Neuron (in vitro differentiated cells): ENCODE results near the gene CFHR1.
"Not testable (repeated sequence)": the region's sequence is repeated elsewhere in the genome, so short reads cannot be mapped to it uniquely, and the experiment has no call there.

Source experiments
- H2AFZ ChIP-seq: one replicate; pipeline ENCODE4 v1.6.1; 2013; ENCODE audit warnings: low read depth, mild to moderate bottlenecking, inconsistent platforms, low read length, moderate library complexity
- H3K27me3 ChIP-seq: one replicate; pipeline ENCODE4 v1.6.1; 2013; ENCODE audit warnings: low read length; ENCODE audit not compliant: insufficient read depth
- H3K36me3 ChIP-seq: one replicate; pipeline ENCODE4 v1.6.1; 2013; ENCODE audit warnings: low read length; ENCODE audit not compliant: insufficient read depth
- H3K4me1 ChIP-seq: one replicate; pipeline ENCODE4 v1.6.1; 2013; ENCODE audit warnings: low read length; ENCODE audit not compliant: insufficient read depth
- H3K4me3 ChIP-seq: 2 replicates; pipeline ENCODE4 v1.5.1; 2013; ENCODE audit warnings: mild to moderate bottlenecking, low read length, moderate library complexity
- H3K9me3 ChIP-seq: one replicate; pipeline ENCODE4 v1.6.1; 2013; ENCODE audit warnings: low read length

Gene CFHR1

DNA sequence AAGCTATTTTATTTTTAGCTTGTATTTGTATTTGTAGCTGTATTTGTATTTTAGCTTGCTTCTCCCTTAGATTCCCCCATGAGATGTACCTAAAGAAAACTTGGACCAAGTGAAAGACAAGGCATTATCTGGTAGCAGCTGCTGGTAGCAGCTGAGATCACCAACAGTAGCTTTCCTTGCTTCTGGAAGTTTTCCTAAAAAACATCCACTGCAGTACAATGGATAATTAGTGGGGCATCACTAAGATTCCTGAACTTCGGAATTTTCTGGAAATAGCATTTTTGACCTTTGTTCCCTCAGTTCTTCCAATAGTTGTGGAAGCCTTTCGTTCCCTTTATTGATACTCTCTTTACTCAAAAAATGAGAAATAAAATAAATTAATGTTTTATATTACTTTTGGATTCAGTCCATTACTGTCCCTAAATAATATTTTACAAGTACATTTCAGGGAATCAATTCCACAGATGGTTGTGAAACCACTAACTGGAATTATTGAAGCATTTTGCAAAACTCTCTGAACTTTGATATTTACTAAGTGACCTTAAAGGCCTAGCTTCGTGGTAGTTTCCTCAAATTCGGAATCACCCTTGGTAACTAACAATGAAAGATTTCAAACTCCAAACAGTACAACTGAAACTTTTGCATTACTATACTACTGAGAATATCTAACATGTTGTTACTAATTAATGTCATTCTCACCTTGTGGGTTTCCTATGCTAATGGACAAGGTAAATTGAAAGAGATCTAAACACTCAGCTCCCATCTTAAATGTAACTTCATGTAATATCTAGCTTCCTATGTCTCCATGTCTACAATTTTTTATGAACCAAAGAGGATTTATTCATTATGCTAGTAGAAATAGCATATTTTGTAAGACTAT lies 30.3 kb downstream of the CFHR1 start:
- not testable (repeated sequence) for H3K27me3 ChIP-seq, H3K4me3 ChIP-seq, H3K36me3 ChIP-seq, H2AFZ ChIP-seq, H3K9me3 ChIP-seq, H3K4me1 ChIP-seq

DNA sequence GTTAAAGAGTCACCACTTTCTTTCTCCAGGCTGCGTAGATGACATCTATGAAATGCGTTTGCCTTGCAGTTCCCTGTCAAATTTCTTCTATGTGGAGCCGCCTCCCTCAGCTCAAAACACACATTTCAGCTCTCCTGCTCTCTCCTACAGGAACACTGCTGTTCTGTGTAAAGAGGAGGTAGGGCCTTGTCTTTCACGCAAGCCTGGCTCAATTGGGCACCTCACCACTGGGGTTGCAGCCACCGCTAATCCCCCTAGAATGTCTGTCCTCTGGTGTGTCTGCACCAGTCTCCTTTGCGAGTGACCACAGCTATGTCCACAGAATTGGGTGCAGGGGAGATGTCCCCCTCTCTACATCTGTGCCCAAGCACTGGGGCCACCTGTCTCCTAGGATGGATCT lies 36.5 kb downstream of the CFHR1 start:
- H3K9me3 ChIP-seq = no peaks in the 10 kb centered on the region
- no peak overlapping the region for H2AFZ ChIP-seq
- H3K4me3 ChIP-seq = no peak overlapping the region
- no peaks in the 10 kb centered on the region for H3K36me3 ChIP-seq
- no peaks in the 10 kb centered on the region for H3K4me1 ChIP-seq
- no peaks in the 10 kb centered on the region for H3K27me3 ChIP-seq

DNA sequence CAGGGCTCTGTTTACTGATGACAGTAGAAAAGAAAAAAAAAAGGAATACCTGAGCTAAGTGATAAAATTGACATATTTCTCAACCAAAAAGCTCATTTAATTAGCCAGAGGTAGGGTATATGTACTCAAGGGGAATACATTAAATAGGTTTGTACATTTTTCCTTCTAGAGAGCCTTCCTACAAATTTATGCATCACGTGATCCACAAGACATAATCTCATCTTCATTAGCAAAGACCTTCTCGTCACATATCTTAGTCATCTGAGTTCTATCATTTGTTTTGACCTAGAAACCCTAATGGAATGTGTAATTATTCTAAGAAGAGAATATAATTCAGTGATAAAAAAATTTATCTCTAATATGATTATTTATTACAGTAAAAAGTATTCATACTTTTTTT lies 37.7 kb downstream of the CFHR1 start:
- Histone ChIP-seq H3K36me3 (no peaks in the 10 kb centered on the region), H3K27me3 (no peaks in the 10 kb centered on the region), H3K9me3 (no peaks in the 10 kb centered on the region), H3K4me1 (no peaks in the 10 kb centered on the region), H2AFZ (no peak overlapping the region), H3K4me3 (no peak overlapping the region)

DNA sequence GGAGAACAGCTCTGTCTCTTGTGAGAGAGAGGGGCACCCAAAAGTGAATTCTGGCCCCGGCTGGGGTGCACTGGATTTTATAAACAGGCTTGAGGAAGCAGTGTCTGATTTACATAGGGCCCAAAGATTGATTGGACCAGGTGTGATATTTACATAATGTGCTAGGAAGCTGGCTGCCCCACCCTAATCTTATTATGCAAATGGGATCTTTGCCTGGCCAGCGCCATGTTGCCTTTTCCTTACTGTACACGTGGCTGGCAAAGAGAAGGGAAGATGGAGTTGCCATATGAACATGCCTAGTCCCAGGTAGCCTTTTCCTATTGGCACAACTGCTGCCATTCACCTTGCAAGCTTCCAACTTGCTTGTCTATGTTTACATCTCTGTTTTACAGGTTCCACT lies 39.3 kb downstream of the CFHR1 start:
- no peak overlapping the region for H2AFZ ChIP-seq
- H3K27me3 ChIP-seq = no peaks in the 10 kb centered on the region
- H3K4me1 ChIP-seq = no peaks in the 10 kb centered on the region
- no peak overlapping the region for H3K4me3 ChIP-seq
- H3K9me3 ChIP-seq = no peaks in the 10 kb centered on the region
- no peaks in the 10 kb centered on the region for H3K36me3 ChIP-seq

DNA sequence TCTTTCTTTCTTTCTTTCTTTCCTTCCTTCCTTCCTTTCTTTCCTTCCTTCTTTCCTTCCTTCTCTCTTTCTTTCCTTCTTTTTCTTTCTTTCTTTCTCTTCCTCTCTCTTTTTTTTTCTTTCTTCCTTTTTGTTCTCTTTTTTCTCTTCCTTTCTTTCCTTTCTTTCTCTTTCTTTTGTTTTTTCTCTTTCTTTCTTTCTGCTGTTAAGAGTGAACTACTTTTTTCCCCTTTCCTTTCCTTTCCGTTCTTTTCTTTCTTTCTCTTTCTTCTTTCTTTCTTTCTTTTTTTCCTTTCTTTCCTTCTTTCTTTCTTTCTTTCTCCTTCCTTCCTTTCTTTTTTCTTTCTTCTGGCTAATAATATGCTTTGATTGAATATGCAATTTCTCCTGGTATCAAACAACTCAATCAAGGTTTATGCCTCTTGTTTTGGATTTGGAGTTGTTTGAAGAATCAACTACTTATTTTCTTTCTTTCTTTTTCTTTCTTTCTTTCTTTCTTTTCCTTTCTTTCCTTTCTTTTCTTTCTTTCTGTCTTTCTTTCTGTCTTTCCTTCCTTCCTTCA lies 40.9 kb downstream of the CFHR1 start:
- Histone ChIP-seq H3K36me3 (no peaks in the 10 kb centered on the region), H3K4me3 (no peak overlapping the region), H2AFZ (no peak overlapping the region), H3K9me3 (no peaks in the 10 kb centered on the region), H3K27me3 (no peaks in the 10 kb centered on the region), H3K4me1 (no peaks in the 10 kb centered on the region)

DNA sequence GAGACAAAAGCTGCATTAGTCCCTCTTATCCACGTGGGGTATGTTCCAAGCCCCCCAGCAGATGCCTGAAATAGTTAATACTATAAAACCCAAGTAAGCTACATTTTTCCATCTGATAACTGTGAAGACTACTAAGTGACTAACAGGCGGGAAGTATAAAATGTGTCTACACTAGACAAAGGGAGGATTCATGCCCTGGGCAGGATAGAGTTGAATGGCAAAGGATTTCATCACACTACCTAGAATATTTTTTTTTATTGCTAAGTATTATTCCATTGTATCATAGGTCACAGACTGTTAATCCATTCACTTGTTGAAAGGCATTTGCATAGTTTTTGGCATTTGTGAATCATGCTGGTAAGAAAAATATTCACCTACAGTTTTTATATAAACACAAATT lies 41.9 kb downstream of the CFHR1 start:
- Histone ChIP-seq H2AFZ (no peak overlapping the region), H3K27me3 (no peaks in the 10 kb centered on the region), H3K4me1 (no peaks in the 10 kb centered on the region), H3K9me3 (no peaks in the 10 kb centered on the region), H3K4me3 (no peak overlapping the region), H3K36me3 (no peaks in the 10 kb centered on the region)

DNA sequence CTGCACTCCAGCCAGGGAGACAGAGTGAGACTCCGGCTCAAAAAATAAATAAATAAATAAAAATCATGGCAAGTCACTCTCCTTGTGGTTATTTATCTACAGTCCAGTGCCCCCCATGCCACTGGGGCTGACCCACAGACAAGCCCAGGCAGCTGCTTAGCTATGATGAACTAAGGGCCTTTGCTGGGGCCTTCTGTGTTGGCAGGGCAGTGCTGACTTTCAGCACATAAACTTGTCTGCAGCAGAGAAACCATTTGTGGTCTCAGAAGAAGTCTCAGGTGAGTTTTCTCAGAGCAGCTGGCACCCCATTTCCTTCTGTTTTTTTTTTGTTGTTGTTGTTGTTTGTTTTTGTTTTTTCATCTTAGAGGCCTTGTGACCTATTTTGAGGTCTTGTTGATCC lies 47.4 kb downstream of the CFHR1 start:
- no peaks in the 10 kb centered on the region for H3K27me3 ChIP-seq
- no peaks in the 10 kb centered on the region for H3K36me3 ChIP-seq
- H3K4me3 ChIP-seq = no peak overlapping the region
- no peak overlapping the region for H2AFZ ChIP-seq
- H3K4me1 ChIP-seq = no peaks in the 10 kb centered on the region
- H3K9me3 ChIP-seq = no peaks in the 10 kb centered on the region

DNA sequence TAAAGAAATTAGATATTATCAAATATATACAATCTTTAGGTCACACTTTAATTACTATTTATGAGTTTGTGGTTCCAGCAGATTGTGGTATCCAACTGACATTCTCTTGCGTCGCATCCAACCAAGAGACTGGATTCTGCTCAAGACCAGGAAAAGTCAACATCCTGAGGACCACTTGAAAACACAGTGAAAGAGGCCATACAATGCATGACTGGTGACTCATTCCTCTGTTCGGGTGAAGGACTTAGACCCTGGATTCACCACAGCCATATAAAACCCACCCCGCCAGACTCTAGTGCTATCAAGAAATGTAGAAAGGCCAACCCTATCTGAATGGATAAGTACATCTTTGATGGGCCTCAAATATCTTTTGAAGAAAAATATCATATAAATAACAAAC lies 53.9 kb downstream of the CFHR1 start:
- Histone ChIP-seq H3K4me1 (no peaks in the 10 kb centered on the region), H3K9me3 (no peaks in the 10 kb centered on the region), H3K36me3 (no peaks in the 10 kb centered on the region), H3K27me3 (peaks cover 2% of the 10 kb centered on the region), H2AFZ (no peak overlapping the region), H3K4me3 (no peak overlapping the region)

DNA sequence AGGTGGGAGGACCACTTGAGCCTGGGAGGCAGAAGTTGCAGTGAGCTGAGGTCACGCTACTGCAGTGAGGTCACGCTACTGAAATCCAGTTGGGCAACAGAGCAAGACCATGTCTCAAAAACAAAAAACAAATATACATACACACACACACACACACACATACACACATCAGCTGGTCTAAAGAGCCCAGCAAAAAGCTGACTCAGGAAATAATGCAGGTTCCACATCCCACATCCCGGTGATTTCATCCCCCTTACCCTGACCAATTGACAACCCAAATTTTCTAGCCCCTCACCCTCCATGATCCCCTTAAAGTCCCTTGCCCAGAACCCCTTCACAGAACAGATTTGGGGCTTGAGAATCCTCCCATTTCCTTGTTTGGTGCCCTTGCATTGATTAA lies 56.4 kb downstream of the CFHR1 start:
- no peaks in the 10 kb centered on the region for H3K9me3 ChIP-seq
- peaks cover 13% of the 10 kb centered on the region for H3K27me3 ChIP-seq
- no peaks in the 10 kb centered on the region for H3K36me3 ChIP-seq
- H2AFZ ChIP-seq = no peak overlapping the region
- no peak overlapping the region for H3K4me3 ChIP-seq
- no peaks in the 10 kb centered on the region for H3K4me1 ChIP-seq

DNA sequence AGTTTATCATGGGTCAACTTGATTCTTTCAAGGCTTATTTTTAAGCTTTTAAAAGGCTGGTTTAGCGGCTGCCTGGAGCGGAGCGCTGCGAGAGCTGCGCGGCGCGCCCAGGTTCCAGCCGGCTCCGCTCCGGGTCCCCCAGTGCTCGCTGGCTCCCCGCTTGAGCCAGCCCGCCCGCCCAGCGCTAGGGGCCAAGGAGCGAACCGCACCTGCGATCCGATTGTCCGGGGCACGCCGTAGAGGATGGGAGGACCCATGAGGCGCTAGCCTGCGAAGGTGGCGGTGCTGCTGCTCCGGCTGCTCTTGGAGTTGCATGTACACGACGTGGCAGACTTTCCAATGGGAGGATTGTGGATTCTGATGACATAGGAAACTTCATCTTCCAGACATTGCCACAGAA lies 58.4 kb downstream of the CFHR1 start:
- peaks cover 13% of the 10 kb centered on the region for H3K27me3 ChIP-seq
- H3K9me3 ChIP-seq = no peaks in the 10 kb centered on the region
- H2AFZ ChIP-seq = peak overlapping the region; percentile 51
- H3K36me3 ChIP-seq = no peaks in the 10 kb centered on the region
- peak overlapping the region; percentile 19 for H3K4me3 ChIP-seq
- H3K4me1 ChIP-seq = no peaks in the 10 kb centered on the region
